ENCODE results near the gene POLR1D.
"Not testable (repeated sequence)": the region's sequence is repeated elsewhere in the genome, so short reads cannot be mapped to it uniquely, and the experiment has no call there.

Gene POLR1D

DNA sequence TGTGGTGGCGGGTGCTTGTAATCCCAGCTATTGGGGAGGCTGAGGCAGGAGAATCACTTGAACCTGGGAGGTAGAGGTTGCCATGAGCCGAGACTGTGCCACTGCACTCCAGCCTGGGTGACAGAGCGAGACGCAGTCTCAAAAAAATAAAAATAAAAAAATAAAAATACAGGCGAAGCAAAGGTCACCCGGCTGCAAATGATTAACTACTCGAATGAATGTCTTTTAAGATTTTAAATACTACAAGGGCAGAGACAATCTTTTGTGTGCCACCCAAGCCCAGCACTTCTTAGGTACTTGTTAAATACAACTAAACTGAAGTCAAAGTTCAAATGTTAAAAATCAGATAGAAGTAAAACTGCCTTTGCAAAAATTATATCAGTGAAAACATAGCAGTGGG is 8.1 kb upstream of the POLR1D start:
- in situ Hi-C loops (cut with MboI; ENCODE audit: low sequenced_read_pairs): no loop called here

- in situ Hi-C loops (cut with MboI; ENCODE audit: low sequenced_read_pairs): no loop called here
Measured at GRCh38 chr13:27617881-27618321, 3.8 kb upstream of the POLR1D start.

DNA sequence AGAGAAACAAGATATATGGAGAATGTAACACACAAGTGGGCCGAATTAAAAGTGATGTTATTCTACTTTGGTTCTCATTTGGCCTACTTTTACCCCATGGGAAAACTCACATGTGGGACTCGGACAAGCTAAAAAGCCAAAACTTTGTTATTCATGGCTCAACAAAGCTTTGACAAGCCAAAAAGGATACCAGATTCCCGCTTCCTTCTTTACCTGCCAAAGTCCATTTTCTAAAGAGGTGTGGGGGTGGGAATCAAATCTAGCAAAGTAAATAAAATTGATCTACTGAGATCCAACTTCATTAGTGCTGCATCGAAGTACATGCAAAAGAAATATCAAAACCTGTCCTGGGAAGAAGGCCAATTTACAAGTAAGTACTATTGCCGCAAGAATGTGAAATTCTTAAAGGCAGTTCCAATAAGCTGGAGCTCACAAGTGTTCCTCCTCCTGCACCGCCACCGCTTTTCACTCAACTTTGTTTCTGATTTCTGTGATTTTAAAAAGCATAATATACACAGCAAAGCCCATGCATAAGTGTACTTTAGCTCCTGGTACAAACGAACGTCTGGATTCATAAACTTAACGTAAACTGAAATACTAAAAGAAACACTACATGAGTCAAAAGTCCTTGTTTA is 2.5 kb upstream of the POLR1D start:
- in situ Hi-C loops (cut with MboI; ENCODE audit: low sequenced_read_pairs): no loop called here

- in situ Hi-C loops (cut with MboI; ENCODE audit: low sequenced_read_pairs): no loop called here
Measured at GRCh38 chr13:27619728-27620376, 1.8 kb upstream of the POLR1D start.

GRCh38 chr13:27620377-27621115 is 1.1 kb upstream of the POLR1D start, which contains the start of gene LNX2:
Gene LNX2 (minus strand): TSS chr13:27620529. CDS start chr13:27581703, 38,826 bp downstream.
- in situ Hi-C loops (cut with MboI; ENCODE audit: low sequenced_read_pairs): no loop called here

DNA sequence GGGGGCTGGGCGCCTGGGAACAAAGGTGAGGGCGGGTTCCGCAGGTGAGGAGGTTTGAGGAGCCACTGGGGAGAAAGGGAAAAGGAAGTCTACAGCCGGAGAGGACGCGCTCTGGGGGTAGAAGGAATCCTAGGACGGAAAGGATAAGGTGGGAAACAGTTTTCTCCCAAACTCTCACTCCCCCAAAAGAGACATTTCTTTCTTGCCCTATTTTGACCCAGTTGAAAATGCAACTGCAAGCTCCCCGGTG is 651 bp upstream of the POLR1D start:
- in situ Hi-C loops (cut with MboI; ENCODE audit: low sequenced_read_pairs): no loop called here

DNA sequence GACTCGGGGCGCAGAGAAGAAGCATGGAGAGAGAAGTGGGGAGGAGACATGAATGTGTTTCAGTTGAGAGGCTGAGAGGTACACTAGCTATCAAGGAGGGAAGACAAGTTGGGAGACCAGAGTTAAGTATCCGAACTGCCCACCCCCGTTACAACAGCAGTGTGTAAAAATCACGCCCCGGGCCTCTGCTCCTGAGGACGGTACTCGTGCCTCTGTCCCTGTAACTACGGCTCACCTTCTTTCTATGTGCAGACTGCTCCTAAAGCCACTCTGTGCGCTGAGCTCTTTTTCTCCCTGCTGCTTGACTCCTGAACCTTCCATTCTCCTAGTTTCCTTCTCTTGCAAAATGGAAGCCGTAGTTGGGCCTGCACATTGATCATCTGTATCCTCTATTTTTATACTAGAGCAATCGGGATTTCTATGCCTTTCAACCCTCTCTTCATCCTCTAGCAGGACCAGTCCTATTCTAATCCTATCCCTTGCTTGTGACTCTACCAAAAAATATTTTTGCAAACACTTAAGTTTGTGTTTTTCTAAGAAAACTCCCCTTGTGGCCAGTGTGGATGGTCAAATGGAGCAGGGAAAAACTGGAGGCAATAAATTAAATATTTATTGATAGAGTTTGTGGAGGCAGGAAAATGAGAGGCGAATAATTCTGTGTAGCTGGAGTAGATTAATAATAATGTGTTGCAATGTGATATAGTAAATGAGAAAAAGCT is 569 bp downstream of the POLR1D start:
- in situ Hi-C loops (cut with MboI; ENCODE audit: low sequenced_read_pairs): no loop called here

- in situ Hi-C loops (cut with MboI; ENCODE audit: low sequenced_read_pairs): no loop called here
Measured at GRCh38 chr13:27622881-27623280, 1.2 kb downstream of the POLR1D start.

GRCh38 chr13:27624071-27624470 is 2.4 kb downstream of the POLR1D start:
- in situ Hi-C loops (cut with MboI; ENCODE audit: low sequenced_read_pairs): no loop called here

DNA sequence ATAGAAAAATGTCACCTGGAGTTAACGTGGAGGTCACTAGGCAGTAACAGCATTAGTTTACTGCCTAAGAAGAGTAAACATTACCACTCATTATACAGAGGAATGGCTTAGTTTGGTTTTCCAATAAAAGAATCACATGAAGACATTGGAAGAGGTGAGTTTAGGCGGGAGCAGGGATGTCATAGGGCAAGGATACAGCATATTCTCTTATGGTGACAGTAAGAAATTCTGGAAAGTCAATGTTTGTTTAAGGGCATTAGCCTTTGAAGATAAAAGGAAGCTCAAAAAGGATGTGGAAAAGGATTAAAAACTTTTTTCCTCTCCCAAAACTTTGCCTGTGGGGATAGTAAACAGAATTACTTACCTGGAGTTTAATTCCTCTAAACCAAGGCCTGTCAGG is 4.1 kb downstream of the POLR1D start:
- in situ Hi-C loops (cut with MboI; ENCODE audit: low sequenced_read_pairs): no loop called here

DNA sequence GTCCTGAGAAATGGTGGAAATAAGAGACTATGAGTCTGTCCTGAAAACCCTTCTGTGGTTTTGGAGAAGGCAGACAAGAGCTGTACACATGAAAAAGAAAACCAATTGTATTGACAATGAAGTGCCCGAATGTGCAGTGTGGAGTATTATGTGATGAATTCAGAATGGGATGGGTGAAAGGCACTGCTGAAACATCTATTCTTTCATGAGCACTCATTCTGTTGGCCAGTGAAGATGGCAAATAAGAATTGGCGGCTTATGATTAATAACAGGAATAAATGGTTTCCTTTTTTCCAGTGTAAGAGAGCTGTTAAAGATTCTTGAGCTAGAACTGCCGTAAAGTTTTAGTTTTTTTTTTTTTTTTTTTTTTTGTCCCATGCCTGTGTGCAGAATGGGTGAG is 5.7 kb downstream of the POLR1D start:
- in situ Hi-C loops (cut with MboI; ENCODE audit: low sequenced_read_pairs): no loop called here

GRCh38 chr13:27628081-27628480 is 6.4 kb downstream of the POLR1D start:
- in situ Hi-C loops (cut with MboI; ENCODE audit: low sequenced_read_pairs): no loop called here

GRCh38 chr13:27628766-27629165 is 7.1 kb downstream of the POLR1D start:
- in situ Hi-C loops (cut with MboI; ENCODE audit: low sequenced_read_pairs): not testable (repeated sequence)

GRCh38 chr13:27631156-27631555 is 9.5 kb downstream of the POLR1D start:
- in situ Hi-C loops (cut with MboI; ENCODE audit: low sequenced_read_pairs): no loop called here

DNA sequence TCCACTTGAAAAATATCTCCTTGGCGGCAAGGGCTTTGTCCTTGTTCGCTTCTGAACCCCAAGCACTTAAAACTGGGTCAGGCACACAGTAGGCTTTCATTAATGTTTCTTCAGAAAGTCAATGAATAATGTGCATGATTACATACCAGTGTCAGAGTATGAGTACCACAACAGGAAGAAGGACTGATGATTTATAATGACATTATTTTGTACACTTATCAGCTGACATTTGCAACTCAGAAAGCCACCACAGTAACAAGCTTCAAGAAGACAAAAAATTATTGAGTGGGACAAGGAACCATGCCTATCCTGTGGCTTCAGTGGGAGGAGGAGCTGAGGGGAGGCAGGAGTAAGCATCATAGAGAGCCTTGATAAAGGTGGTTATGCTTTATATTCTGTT is 10.0 kb downstream of the POLR1D start:
- in situ Hi-C loops (cut with MboI; ENCODE audit: low sequenced_read_pairs): no loop called here

DNA sequence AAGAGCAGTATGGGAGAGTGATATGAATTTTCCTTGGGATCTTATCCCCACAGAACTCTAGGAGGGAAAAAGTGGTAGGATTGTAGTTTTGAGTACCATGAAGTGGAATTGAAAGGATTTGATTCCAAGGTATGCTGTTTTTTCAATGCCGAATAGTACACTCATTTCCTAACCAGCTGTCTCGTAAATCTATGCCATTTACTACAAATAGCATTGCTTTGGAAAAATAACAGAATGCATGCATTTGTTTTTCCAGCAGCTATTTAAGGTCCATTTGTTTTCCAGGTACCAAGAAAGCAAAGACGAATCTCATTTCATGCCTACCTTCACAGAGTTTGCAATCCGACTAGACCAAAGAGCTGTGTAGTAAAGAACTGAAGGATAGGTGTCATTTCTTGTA is 10.5 kb downstream of the POLR1D start:
- in situ Hi-C loops (cut with MboI; ENCODE audit: low sequenced_read_pairs): no loop called here

DNA sequence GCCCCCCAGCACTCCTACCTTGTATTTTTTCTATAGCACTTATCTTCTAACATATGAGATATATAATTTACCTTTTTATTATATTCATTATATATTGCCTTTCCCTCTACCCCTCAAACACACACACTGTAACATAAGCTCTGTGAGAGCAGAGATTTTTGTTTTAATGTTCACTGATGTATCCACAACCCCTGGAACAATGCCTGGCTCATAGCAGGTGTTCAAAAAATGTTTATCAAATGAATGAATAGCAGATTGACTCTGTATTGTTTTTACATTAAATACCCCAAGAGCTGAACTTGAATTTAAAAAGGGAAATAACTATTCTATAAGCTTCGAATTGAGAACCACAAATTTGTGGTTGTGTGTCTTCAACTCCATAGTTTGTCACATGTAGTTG is 11.0 kb downstream of the POLR1D start:
- in situ Hi-C loops (cut with MboI; ENCODE audit: low sequenced_read_pairs): no loop called here

GRCh38 chr13:27634231-27634630 is 12.5 kb downstream of the POLR1D start:
- in situ Hi-C loops (cut with MboI; ENCODE audit: low sequenced_read_pairs): no loop called here

- in situ Hi-C loops (cut with MboI; ENCODE audit: low sequenced_read_pairs): no loop called here
Measured at GRCh38 chr13:27634791-27635190, 13.1 kb downstream of the POLR1D start.

- in situ Hi-C loops (cut with MboI; ENCODE audit: low sequenced_read_pairs): no loop called here
Measured at GRCh38 chr13:27635266-27635665, 13.6 kb downstream of the POLR1D start.

GRCh38 chr13:27636589-27637288 is 15.0 kb downstream of the POLR1D start:
- in situ Hi-C loops (cut with MboI; ENCODE audit: low sequenced_read_pairs): no loop called here
